ENCODE results near the gene TBCD. TPM values are rescaled to one million over a fixed set of nuclear protein-coding genes. Genes with fewer than 3 reads are reported as not detected.

TBCD gene
- 19.4 TPM for polyA plus RNA-seq

GRCh38 chr17:82751571-82752370, at the start of gene TBCD:
Gene TBCD, plus strand, starts transcription at chr17:82752065. Its CDS starts 129 bp downstream, at chr17:82752194.
- Mint-ChIP-seq H3K4me3 (peak within 1 kb of the TSS; percentile 83 to 91 (median 89)), H3K36me3 (no peaks in the 10 kb centered on the region), H3K9me3 (peaks cover 0 to 4% (median 0%) of the 10 kb centered on the region in 3 donors), H3K27ac (peak within 1 kb of the TSS; percentile 73 to 88 (median 74)), H3K27me3 (no peaks in the 10 kb centered on the region), H3K4me1 (peaks cover 0 to 10% (median 8%) of the 10 kb centered on the region in 3 donors)

DNA sequence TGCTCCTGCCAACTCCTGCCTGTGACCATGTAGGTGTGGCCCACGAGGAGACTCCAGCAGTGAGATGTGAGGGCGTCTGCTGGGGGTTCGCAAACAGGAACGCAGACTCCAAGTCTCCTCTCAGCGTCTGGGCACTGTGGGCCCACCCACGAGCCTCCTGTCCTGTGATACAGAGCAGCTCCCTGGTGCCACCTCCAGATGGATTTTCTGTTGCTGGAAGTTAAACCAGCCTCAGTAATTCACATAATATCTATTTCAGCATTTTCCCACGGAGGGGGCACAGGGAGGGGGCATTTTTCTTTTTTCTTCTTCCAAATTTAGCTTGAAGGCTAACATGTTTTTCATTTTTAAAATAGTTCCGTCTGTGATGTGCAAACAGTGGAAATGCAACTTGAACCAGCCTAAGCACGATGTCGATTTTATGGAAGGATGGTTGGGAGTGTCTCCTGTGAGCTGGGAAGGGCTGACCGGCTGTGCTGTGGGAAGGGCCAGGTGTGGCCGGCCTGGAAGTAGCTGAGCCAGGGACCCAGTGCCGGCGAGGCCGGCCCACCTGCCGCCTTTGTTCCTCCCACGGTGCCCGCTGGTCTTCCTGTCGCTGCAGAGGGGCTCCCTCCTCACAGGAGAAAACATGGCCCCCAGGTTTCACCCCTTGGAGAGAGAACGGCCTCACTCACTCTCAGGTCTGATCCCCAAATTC, 49.5 kb upstream of the TBCD start:
- H3K4me3 Mint-ChIP-seq, result peak overlapping the region in 2 of 4 donors; percentile 29 to 47

GRCh38 chr17:82703036-82703745, 48.7 kb upstream of the TBCD start:
- Mint-ChIP-seq H3K4me3 (peak overlapping the region in 1 of 4 donors; percentile 29), H3K27me3 (peaks cover 3% of the 10 kb centered on the region), H3K9me3 (no peaks in the 10 kb centered on the region), H3K27ac (no peak overlapping the region), H3K36me3 (no peaks in the 10 kb centered on the region), H3K4me1 (peaks cover 10 to 11% (median 11%) of the 10 kb centered on the region in 3 donors)

More for the DNA sequence above, 49.5 kb upstream of the TBCD start:
- Mint-ChIP-seq H3K9me3 (no peaks in the 10 kb centered on the region), H3K36me3 (no peaks in the 10 kb centered on the region), H3K27me3 (peaks cover 3% of the 10 kb centered on the region), H3K4me1 (peaks cover 4 to 5% (median 4%) of the 10 kb centered on the region in 3 donors), H3K27ac (no peak overlapping the region)

GRCh38 chr17:82703935-82704865, 47.7 kb upstream of the TBCD start:
- Mint-ChIP-seq H3K36me3 (no peaks in the 10 kb centered on the region), H3K4me3 (no peak overlapping the region), H3K9me3 (no peaks in the 10 kb centered on the region), H3K27me3 (peaks cover 3% of the 10 kb centered on the region), H3K4me1 (peaks cover 9 to 13% (median 11%) of the 10 kb centered on the region in 3 donors), H3K27ac (no peak overlapping the region)

DNA sequence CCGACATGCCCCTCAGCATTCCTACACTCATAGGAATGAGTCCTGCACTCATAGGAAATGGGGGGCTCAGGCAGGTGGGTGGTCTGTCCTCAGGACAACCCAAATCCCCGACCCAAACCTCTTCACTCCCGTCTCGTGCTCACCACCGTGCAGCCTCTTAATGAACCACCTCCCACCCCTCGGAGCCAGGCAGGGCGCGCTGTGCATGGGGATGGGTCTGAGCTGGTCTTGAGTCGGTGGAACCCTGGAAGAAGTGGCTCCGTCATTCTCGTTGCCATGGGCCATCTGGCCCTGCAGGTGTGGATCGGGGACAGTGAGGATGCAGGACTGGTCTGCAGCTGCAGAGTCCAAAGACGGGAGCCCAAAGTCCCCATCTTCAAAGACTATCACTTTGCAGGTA, 47.0 kb upstream of the TBCD start:
- H3K4me3 Mint-ChIP-seq, result no peak overlapping the region
- no peaks in the 10 kb centered on the region for H3K36me3 Mint-ChIP-seq
- H3K27ac Mint-ChIP-seq, result no peak overlapping the region
- peaks cover 3% of the 10 kb centered on the region for H3K27me3 Mint-ChIP-seq
- no peaks in the 10 kb centered on the region for H3K9me3 Mint-ChIP-seq
- peaks cover 8 to 13% (median 8%) of the 10 kb centered on the region in 3 donors for H3K4me1 Mint-ChIP-seq

DNA sequence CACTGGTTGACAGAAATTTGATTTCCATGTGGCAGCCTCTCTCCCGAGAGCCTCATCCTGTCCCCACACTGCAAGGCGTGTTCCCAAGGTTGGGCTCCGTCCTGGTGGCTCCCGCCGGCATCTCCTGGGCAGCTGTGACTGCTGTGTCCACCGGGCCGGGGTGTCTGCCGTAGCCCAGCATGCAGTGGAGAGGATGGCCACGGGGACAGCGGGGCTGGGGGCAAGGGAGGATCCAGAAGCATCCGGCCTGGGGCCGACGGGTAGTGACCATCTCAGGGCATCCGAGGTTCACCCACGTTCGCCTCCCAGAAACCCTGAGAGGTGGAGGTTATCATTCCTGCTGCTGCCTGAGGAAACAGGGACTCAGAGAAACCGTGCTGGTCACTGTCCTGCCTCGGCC, 46.1 kb upstream of the TBCD start:
- Mint-ChIP-seq H3K27me3 (peaks cover 4% of the 10 kb centered on the region), H3K4me3 (no peak overlapping the region), H3K27ac (no peak overlapping the region), H3K4me1 (peaks cover 7 to 13% (median 8%) of the 10 kb centered on the region in 3 donors), H3K9me3 (no peaks in the 10 kb centered on the region), H3K36me3 (no peaks in the 10 kb centered on the region)

DNA sequence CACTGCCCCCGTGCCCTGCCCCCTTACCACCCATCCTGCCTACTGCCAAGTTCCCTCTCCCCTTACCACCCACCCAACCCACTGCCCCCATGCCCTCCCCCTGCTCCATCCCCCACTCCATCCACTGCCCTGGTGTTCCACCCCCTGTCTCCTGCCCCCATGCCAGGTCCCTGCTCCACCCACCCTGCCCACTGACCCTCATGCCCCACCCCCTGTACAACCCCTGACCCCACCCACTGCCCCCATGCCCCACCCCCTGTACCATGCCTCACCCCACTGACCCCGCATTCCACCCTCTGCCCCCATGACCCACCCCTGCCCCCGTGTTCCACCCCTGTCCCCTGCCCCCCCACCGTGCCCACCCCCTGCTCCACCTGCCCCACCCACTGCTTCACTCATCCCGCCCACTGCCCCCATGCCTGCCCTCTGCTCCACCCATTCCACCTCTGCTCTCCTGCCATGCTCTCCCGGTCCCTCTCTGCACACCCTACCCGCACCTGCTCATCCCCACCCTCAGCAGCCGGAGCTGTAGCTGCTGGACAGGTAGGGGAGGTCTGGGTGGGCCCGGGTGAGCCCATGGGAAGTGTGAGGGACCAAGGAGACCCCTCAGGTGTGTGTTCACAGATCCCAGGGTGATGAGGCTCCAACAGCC, 42.7 kb upstream of the TBCD start:
- H3K27me3 Mint-ChIP-seq, result peaks cover 8% of the 10 kb centered on the region
- no peak overlapping the region for H3K4me3 Mint-ChIP-seq
- H3K4me1 Mint-ChIP-seq, result peaks cover 8 to 13% (median 8%) of the 10 kb centered on the region in 3 donors
- no peaks in the 10 kb centered on the region for H3K9me3 Mint-ChIP-seq
- H3K27ac Mint-ChIP-seq, result no peak overlapping the region
- no peaks in the 10 kb centered on the region for H3K36me3 Mint-ChIP-seq

- no peak overlapping the region for H3K27ac Mint-ChIP-seq
- H3K4me3 Mint-ChIP-seq, result peak overlapping the region in 1 of 4 donors; percentile 22
- no peaks in the 10 kb centered on the region for H3K9me3 Mint-ChIP-seq
- peaks cover 8 to 13% (median 8%) of the 10 kb centered on the region in 3 donors for H3K4me1 Mint-ChIP-seq
- H3K27me3 Mint-ChIP-seq, result peaks cover 7% of the 10 kb centered on the region
- no peaks in the 10 kb centered on the region for H3K36me3 Mint-ChIP-seq
These were observed 42.0 kb upstream of the TBCD start for GRCh38 chr17:82709676-82710498.

GRCh38 chr17:82710499-82711232, 41.2 kb upstream of the TBCD start:
- Mint-ChIP-seq H3K36me3 (no peaks in the 10 kb centered on the region), H3K4me1 (peaks cover 10 to 15% (median 10%) of the 10 kb centered on the region in 3 donors), H3K9me3 (no peaks in the 10 kb centered on the region), H3K27me3 (peaks cover 5% of the 10 kb centered on the region), H3K4me3 (peak overlapping the region in 1 of 4 donors; percentile 22), H3K27ac (peak overlapping the region in 1 of 3 donors; percentile 78)

GRCh38 chr17:82713071-82713723, 38.7 kb upstream of the TBCD start:
- Mint-ChIP-seq H3K27ac (peak overlapping the region in 1 of 3 donors; percentile 3), H3K4me1 (peaks cover 14 to 16% (median 15%) of the 10 kb centered on the region in 3 donors), H3K9me3 (no peaks in the 10 kb centered on the region), H3K27me3 (peaks cover 5% of the 10 kb centered on the region), H3K36me3 (no peaks in the 10 kb centered on the region), H3K4me3 (peak overlapping the region in 1 of 4 donors; percentile 78)

DNA sequence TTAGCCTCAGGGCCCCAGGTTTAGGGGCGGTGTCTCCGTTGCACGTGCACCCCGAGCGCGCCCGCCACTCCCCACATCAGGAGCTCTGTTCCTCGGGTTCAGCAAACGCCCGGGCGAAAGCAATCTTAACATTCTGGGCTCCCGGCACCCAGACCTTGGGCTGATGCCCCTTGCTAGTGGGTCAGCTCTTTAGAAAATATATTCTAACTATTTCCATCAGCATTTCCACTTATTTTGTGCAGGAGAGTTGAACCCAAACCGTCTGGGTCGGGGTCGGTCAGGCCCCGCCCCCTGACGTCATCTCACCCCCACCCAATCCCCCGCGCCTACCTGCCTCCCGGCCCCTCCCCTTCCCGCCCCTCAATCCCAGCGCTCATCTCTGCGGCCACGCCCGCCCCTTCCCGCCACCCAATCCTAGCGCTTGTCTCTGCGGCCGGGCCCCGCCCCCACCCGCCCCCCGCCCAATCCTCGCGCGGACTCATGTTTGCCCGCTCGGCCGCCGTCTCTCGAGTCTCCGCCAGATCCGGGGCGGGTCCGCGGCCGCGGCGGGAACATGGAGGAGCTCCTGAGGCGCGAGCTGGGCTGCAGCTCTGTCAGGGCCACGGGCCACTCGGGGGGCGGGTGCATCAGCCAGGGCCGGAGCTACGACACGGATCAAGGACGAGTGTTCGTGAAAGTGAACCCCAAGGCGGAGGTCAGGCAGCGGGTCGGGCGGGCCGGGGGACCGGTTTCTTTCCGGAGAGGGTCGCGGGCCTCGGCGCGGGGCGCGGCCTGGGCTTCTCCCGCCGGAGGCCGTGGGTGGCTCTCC, 35.5 kb upstream of the TBCD start, which contains the start of gene FN3KRP:
FN3KRP (plus strand) TSS at position 504 of the 808 bp plus-strand sequence; CDS start at position 554, 50 bp downstream.
- peak within 1 kb of the TSS; percentile 95 to 98 (median 98) for H3K4me3 Mint-ChIP-seq
- peaks cover 2% of the 10 kb centered on the region for H3K36me3 Mint-ChIP-seq
- H3K27me3 Mint-ChIP-seq, result peaks cover 1% of the 10 kb centered on the region
- H3K9me3 Mint-ChIP-seq, result no peaks in the 10 kb centered on the region
- H3K27ac Mint-ChIP-seq, result peak within 1 kb of the TSS; percentile 89 to 94 (median 93)
- peaks cover 14 to 19% (median 14%) of the 10 kb centered on the region in 3 donors for H3K4me1 Mint-ChIP-seq
